AG08395 (cell line): ENCODE results near the gene SLC35G1.

ENCODE experiments used
- DNase-seq: peaks from one replicate; pipeline ENCODE4 v3.0.0; 2012; ENCODE audit warnings: mixed read lengths, low spot score

Gene SLC35G1, protein sequence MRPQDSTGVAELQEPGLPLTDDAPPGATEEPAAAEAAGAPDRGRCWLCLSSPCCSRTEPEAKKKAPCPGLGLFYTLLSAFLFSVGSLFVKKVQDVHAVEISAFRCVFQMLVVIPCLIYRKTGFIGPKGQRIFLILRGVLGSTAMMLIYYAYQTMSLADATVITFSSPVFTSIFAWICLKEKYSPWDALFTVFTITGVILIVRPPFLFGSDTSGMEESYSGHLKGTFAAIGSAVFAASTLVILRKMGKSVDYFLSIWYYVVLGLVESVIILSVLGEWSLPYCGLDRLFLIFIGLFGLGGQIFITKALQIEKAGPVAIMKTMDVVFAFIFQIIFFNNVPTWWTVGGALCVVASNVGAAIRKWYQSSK

DNA sequence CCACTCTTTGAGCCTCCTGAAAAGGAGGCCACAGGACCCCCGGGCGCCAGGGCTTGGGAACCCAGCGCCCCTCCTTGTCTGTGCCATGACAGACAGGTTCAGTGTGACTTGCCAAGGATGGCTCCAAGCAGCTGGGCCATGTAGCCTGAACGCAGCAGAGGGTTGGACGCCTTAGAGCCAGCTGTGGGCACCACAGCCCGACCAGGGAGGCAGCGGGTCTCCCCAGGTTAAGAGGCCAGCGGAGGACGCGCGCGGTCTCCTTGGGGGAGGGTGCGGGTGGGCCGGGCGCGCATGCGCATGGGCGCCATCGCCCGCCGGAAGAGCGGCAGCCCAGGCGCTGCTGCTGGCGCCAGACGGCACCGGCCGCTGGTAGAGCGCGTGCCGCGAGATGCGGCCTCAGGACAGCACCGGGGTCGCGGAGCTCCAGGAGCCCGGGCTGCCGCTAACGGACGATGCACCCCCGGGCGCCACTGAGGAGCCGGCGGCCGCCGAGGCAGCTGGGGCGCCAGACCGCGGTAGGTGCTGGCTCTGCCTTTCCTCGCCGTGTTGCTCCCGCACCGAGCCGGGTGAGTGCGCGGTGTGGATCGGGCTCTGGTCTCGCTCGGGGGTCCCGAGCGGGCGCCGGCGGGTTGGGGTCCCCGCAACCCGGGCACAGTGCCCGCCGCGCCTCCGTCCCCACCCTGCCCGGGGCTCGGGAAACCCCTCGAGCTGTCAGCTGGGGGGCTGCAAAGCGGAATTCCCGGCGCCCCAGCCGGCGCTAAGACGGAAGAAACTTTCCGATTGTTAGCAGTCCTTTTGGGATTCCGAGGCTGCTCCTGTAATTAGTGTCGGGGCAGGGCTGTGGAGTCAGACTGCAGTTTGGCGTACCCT, at the start of gene SLC35G1:
SLC35G1 (plus strand) TSS at position 333 of the 870 bp plus-strand sequence; CDS start at position 389, 56 bp downstream.
- peak; percentile 95 for DNase-seq

GRCh38 chr10:93844979-93845626, 48.7 kb upstream of the SLC35G1 start:
- DNase-seq: no peak

DNA sequence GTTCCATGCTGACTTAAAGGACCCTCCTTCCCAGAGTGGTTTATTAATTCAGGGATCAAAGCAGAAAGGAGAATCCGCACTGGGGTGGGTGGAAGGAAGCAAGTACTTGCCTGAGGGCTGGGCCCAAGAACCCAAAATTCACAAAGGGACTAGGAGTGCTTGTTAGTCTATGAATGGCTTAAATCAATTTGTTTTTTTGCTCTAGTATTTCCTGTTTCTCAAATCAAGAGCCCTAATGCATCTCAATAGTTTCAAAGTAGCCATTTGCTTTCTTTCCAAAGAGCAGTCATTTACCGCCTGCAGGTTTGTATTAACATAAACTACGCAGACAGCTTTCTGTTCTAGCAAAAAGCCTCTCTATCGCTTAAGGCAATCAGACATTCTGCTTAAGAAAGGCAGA, 44.2 kb upstream of the SLC35G1 start:
- no peak for DNase-seq

DNA sequence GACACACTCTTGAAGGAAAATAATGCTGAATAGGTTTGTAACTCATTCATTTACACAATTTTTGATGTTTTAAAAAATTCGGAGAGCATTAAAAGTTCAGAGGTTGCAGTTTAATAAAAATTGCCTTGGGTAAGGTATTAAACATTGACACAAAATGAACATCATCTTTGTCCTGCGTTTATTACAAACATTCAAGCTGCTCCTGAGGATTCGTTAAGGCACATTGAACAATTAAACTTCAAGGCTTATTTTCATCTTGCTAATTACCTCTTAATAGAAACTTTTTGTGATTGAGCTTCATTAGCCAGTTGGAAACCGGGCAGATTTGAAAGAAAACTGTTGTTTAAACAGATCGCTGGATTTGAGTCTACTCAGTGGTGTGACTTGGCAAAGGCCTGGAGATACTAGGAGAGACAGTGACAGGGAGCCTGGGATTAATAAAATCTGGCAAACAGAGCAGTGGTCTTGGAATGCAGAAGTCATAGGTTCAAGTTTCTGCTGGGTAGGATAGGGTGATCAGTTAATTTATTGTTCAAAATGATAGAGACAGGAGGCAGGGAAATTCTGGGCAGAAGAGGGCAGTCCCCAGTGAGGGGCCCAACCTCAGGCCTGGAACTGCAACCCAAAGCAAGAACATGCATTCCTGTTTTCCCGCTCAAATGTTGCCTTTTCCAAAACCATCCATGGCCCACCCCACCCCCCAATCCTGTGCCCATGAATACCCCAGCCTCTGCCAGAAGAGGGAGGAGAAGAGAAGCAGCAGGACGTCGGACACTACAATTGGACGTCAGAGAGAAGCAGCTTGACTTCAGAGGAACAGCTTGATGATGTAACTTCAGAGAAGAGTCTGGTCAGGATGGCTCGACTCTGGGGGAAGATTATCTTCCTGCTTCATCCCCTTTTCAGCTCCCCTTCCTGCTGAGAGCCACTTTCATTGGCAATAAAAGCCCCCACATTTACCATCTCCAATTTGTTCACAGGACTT, 43.5 kb upstream of the SLC35G1 start:
- DNase-seq: no peak

DNA sequence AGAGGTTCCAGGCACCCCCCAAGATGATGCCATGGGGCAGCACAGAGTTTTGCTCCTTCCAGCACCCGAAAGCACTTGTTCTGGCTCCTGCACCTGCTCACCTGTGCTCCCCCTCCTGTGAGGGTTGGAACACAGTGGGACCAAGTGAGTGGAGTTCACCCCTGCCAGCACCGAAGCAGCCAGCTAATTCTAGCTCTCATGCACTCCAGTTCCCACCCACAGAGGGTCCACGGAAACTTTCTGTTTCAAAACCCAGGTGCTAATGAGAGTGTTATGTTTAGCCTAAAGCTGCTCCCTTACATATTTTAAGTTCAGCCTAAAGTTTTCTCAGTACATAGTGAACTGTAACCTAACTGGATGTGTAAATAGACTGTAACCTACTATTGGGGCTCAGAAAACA, 42.6 kb upstream of the SLC35G1 start:
- no peak for DNase-seq

GRCh38 chr10:93852476-93853095, 41.2 kb upstream of the SLC35G1 start:
- no peak for DNase-seq

- no peak for DNase-seq
These were observed 38.8 kb upstream of the SLC35G1 start for GRCh38 chr10:93854975-93855374.

DNA sequence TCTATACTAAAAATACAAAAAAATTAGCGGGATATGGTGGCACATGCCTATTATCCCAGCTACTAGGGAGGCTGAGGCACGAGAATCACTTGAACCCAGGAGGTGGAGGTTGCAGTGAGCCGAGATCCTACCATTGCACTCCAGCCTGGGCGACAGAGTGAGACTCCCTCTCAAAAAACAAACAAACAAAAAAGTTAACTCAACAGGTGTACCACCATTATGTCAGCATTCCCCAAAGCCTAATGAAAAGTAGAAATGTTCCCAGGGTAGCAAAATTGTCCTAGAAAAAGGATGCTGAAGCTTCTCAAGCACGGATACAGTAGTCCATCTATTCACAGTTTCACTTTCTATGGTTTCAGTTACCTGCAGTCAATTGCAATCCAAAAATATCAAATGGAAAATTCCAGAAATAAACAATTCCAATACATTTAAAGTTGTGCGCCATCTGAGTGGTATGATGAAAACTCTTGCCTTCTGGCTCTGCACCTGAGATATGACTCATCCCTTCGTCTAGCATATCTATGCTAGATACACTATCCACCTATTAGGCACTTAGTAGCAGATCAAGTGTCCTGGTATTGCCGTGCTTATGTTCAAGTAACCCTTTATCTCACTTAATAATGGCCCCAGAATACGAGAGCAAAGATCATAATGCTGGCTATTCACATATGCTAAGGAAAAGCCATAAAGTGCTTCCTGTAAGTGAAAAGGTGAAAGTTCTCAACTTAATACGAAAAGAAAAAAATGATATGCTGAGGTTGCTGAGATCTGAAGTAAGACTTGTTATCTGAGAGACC, 37.2 kb upstream of the SLC35G1 start:
- DNase-seq: no peak

GRCh38 chr10:93859049-93859655, 34.6 kb upstream of the SLC35G1 start:
- peak; percentile 15 for DNase-seq

GRCh38 chr10:93861825-93862224, 32.0 kb upstream of the SLC35G1 start:
- DNase-seq: no peak

GRCh38 chr10:93865794-93866425, 27.9 kb upstream of the SLC35G1 start:
- no peak for DNase-seq

- no peak for DNase-seq
These were observed 26.3 kb upstream of the SLC35G1 start for GRCh38 chr10:93867525-93867924.

GRCh38 chr10:93871671-93872204, 22.0 kb upstream of the SLC35G1 start:
- no peak for DNase-seq

- no peak for DNase-seq
These were observed 21.2 kb upstream of the SLC35G1 start for GRCh38 chr10:93872375-93873158.

DNA sequence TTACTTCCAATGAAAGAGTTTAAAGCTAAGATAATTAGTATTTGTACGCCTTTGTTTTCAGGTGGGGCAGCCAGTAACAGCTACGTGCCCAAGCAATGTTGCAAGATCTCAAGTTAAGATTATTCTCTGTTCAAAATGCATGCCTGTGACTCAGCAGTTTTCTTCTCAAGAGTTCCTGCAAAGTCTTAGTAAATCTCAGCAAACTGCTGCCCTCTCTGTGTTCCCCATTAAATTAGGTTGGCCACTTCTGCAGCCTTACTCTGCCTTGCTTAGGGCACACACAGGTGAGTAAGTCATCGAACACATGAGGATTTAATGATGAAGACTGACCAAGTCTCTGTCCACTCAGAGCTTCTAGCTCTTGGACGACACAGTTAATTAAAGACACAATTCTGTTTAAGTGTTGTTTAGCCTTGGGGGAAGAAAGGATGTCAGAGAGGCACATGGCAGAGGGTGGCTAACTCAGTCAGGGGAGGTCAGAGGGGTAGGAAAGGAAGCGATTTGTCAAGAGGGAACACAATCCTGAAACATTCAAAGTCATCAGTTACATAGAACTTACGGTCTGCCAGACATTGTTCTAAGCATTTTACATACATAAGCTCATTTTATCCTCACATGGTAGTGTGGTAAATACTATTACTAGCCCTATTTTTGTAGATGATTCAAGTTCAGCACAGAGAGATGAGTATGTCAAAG, 20.2 kb upstream of the SLC35G1 start:
- DNase-seq: no peak

- DNase-seq: no peak
These were observed 19.3 kb upstream of the SLC35G1 start for GRCh38 chr10:93874309-93875031.

GRCh38 chr10:93875032-93875358, 18.8 kb upstream of the SLC35G1 start:
- no peak for DNase-seq
